ENCODE results near the gene GPR37L1.
"Not testable (repeated sequence)": the region's sequence is repeated elsewhere in the genome, so short reads cannot be mapped to it uniquely, and the experiment has no call there.

Gene GPR37L1

DNA sequence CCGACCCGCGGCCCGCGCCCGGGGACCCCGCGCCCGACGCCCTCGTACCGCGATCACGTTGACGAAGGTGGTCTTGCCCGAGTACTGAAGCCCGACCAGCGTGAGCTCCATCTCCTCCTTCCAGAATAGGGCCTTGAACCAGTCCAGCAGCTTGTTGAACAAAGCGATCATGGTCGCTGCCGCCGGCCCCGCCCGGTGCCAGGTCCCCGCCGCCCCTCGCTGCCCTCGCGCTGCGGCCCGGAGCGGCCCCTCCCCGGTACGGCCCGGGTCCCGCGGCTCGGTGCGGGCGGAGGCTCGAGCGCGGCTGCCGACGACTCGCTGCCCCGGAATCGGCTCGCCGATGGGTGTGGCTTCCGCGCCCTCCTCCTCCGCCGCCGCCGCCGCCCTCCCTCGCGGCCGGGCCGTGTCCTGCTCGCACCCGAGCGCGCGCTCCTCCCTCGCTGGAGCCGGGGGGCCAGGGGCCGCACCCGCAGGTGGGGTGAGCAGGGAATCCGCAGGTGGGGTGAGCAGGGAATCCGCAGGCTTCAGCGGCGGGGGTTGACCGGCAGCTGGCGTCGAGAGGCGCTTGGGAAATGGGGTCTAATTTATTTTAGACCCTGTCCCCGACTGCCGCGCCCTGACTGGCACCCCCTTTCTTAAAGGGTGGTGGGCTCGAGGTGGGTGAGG is 21.8 kb downstream of the GPR37L1 start, which contains the start of gene ARL8A:
ARL8A (minus strand) TSS at position 336 of the 666 bp plus-strand sequence; CDS start at position 171, 165 bp downstream.
- TF ChIP-seq, protein P1, sequence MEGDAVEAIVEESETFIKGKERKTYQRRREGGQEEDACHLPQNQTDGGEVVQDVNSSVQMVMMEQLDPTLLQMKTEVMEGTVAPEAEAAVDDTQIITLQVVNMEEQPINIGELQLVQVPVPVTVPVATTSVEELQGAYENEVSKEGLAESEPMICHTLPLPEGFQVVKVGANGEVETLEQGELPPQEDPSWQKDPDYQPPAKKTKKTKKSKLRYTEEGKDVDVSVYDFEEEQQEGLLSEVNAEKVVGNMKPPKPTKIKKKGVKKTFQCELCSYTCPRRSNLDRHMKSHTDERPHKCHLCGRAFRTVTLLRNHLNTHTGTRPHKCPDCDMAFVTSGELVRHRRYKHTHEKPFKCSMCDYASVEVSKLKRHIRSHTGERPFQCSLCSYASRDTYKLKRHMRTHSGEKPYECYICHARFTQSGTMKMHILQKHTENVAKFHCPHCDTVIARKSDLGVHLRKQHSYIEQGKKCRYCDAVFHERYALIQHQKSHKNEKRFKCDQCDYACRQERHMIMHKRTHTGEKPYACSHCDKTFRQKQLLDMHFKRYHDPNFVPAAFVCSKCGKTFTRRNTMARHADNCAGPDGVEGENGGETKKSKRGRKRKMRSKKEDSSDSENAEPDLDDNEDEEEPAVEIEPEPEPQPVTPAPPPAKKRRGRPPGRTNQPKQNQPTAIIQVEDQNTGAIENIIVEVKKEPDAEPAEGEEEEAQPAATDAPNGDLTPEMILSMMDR (IDR thresholded peaks at IDR 0.05; ENCODE audit: insufficient read depth, low read length, poor library complexity, severe bottlenecking), result no peak
- Histone ChIP-seq H3K27me3 (replicated peaks; ENCODE audit: control insufficient read depth, insufficient read depth, low read length) (no peaks in the 10 kb centered on the region), H3K36me3 (ENCODE audit: control insufficient read depth, insufficient read depth, low read length) (peaks cover 17% of the 10 kb centered on the region), H3K4me3 (replicated peaks; ENCODE audit: low read depth, low read length) (peak within 1 kb of the TSS; percentile 93)
- DNase-seq (ENCODE audit: extremely low read depth, insufficient read length), result peak; percentile 66

DNA sequence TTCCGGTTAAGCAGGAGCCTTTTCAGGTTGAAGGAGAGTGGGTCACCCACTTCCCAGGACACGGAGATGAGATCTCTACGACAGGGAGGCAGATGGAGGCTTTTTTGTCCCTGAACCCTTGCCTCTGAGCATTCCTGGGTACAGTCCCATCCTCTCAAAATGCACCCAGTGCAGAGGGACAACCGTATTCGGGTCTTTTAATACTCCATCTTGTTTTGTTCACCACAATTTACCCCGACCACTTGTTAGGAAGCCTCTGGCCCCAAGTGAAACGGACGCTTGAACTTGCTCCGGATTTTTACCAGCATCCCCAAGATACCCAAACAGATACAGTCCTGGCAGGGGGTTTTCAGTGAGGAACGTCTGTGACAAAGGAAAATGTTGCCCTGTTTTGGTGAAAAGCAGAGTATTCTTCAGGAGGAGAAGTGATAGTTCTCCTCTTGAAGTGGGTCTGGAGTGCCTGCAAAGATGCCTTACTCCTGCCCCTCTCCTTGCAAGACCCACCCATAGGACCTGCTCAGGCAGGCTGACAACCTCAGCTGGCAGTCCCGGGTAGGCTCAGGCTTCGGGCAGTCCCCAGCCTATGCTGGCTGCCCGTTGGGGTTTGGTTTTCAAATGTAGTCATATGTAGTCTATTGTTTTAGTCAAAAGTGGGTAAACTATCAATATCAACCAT is 22.5 kb downstream of the GPR37L1 start:
- peaks cover 20% of the 10 kb centered on the region for H3K36me3 ChIP-seq (ENCODE audit: control insufficient read depth, insufficient read depth, low read length)
- H3K4me3 ChIP-seq (replicated peaks; ENCODE audit: low read depth, low read length), result peak overlapping the region; percentile 93
- H3K27me3 ChIP-seq (replicated peaks; ENCODE audit: control insufficient read depth, insufficient read depth, low read length), result no peaks in the 10 kb centered on the region
- TF ChIP-seq, protein P1 (IDR thresholded peaks at IDR 0.05; ENCODE audit: insufficient read depth, low read length, poor library complexity, severe bottlenecking), result no peak
- DNase-seq (ENCODE audit: extremely low read depth, insufficient read length), result peak; percentile 44

DNA sequence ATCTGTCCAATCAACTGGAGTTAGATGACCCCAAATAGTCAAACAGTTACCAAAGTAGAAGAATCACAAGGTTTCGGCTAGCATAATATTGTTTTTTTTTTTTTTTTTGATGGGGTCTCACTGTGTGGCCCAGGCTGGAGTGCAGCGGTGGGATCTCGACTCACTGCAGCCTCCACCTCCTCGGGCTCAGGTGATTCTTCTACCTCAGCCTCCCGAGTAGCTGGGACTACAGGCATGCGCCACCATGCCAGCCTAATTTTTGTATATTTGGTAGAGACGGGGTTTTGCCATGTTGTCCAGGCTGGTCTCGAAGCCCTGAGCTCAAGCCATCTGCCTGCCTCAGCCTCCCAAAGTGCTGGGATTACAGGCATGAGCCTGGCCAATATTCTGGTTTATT is 23.0 kb downstream of the GPR37L1 start:
- peaks cover 25% of the 10 kb centered on the region for H3K36me3 ChIP-seq (ENCODE audit: control insufficient read depth, insufficient read depth, low read length)
- not testable (repeated sequence) for H3K27me3 ChIP-seq (replicated peaks; ENCODE audit: control insufficient read depth, insufficient read depth, low read length); H3K4me3 ChIP-seq (replicated peaks; ENCODE audit: low read depth, low read length); DNase-seq (ENCODE audit: extremely low read depth, insufficient read length)

DNA sequence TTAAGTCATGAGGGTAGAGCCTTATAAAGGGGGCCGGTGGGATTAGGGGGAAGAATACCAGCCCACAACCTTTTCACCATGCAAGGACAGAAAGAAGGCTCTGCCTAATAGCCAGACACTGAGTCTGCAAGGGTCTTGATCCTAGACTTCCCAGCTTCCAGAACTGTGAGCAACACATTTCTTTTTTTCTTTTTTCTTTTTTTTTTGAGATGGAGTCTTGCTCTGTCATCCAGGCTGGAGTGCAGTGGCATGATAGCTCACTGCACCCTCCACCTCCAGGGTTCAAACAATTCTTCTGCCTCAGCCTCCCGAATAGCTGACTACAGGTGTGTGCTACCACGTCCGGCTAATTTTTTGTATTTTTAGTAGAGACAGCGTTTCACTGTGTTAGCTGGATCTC is 23.6 kb downstream of the GPR37L1 start:
- Histone ChIP-seq H3K36me3 (ENCODE audit: control insufficient read depth, insufficient read depth, low read length) (peaks cover 30% of the 10 kb centered on the region), H3K27me3 (replicated peaks; ENCODE audit: control insufficient read depth, insufficient read depth, low read length) (no peaks in the 10 kb centered on the region), H3K4me3 (replicated peaks; ENCODE audit: low read depth, low read length) (no peak overlapping the region)
- TF ChIP-seq, protein P1 (IDR thresholded peaks at IDR 0.05; ENCODE audit: insufficient read depth, low read length, poor library complexity, severe bottlenecking), result no peak
- DNase-seq (ENCODE audit: extremely low read depth, insufficient read length), result no peak

DNA sequence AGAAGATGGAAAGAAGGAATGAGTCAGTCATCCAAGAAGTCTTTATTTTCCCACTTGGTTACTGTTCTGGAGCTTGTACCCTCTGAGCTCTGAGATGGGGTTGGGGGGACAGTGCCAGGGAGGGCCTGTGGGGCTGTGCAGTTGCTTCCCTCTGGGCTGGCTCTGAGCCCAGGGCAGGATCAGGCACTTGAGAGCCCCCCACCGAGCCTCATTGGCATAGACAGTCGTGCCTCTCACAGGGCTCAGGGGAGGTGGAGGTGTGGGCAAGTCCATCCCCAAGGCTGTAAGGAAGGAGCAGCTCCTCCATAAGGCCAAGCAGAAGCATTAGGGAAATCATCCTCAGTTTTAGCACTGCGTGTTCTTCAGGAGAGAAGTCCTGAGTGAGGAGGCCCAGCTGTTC is 24.3 kb downstream of the GPR37L1 start:
- no peaks in the 10 kb centered on the region for H3K27me3 ChIP-seq (replicated peaks; ENCODE audit: control insufficient read depth, insufficient read depth, low read length)
- no peak for DNase-seq (ENCODE audit: extremely low read depth, insufficient read length)
- peaks cover 30% of the 10 kb centered on the region for H3K36me3 ChIP-seq (ENCODE audit: control insufficient read depth, insufficient read depth, low read length)
- TF ChIP-seq, protein P1 (IDR thresholded peaks at IDR 0.05; ENCODE audit: insufficient read depth, low read length, poor library complexity, severe bottlenecking), result no peak
- no peak overlapping the region for H3K4me3 ChIP-seq (replicated peaks; ENCODE audit: low read depth, low read length)

DNA sequence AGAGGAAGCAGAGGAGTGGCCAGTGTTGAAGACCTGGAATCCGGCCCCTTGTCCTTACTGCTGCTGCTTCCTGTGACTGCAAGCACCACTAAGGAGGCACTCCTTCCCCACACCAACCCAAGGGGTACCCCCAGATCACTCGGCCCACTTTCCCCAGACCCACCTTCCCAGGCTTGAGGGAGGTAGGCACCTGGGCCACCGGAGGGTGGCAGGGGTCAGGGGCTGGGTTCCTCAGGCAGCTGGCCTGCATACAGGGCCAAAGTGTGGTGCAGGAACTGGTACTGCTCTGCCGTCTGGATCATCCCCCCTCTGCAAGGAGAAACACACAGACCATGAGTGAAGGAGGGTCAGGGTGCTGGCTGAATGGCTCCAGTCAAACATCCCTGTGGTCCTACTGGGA is 25.7 kb downstream of the GPR37L1 start:
- TF ChIP-seq, protein P1 (IDR thresholded peaks at IDR 0.05; ENCODE audit: insufficient read depth, low read length, poor library complexity, severe bottlenecking), result no peak
- Histone ChIP-seq H3K4me3 (replicated peaks; ENCODE audit: low read depth, low read length) (no peak overlapping the region), H3K36me3 (ENCODE audit: control insufficient read depth, insufficient read depth, low read length) (peaks cover 35% of the 10 kb centered on the region)

More for the DNA sequence above, 25.7 kb downstream of the GPR37L1 start:
- DNase-seq (ENCODE audit: extremely low read depth, insufficient read length), result no peak
- no peaks in the 10 kb centered on the region for H3K27me3 ChIP-seq (replicated peaks; ENCODE audit: control insufficient read depth, insufficient read depth, low read length)

All from GM06990 (cell line).